Keratinocyte (primary cell): ENCODE data around the gene SLC4A5. TPM values are rescaled to one million over a fixed set of nuclear protein-coding genes. Genes with fewer than 3 reads are reported as not detected.
"Not testable (repeated sequence)": the region's sequence is repeated elsewhere in the genome, so short reads cannot be mapped to it uniquely, and the experiment has no call there.

Experiments used
- DNase-seq: peaks from one replicate; pipeline ENCODE4 v3.0.0-alpha.2; 2011; ENCODE audit warnings: low read depth, missing footprints, low spot score
- FAIRE-seq: peaks from 2 replicates; lab custom pipeline; 2011; peaks lifted over from hg19 to GRCh38; lab: Jason Lieb, UNC
- H2AFZ ChIP-seq: 2 replicates; pipeline ENCODE4 v1.6.0; 2012; ENCODE audit warnings: low read length, control low read depth, inconsistent platforms; ENCODE audit not compliant: control insufficient read depth
- H3K27ac ChIP-seq: 2 replicates; pipeline ENCODE4 v1.5.1; 2011; ENCODE audit warnings: low read length; ENCODE audit not compliant: control insufficient read depth, insufficient read depth
- H3K27me3 ChIP-seq: 3 replicates; pipeline ENCODE4 v1.6.0; 2011; ENCODE audit warnings: low read length; ENCODE audit not compliant: control insufficient read depth, insufficient read depth; ENCODE audit errors: extremely low read depth
- H3K36me3 ChIP-seq, 2 experiments: 2 replicates in 1 of 2; 3 replicates in 1 of 2; pipeline ENCODE4 v1.5.1; 2011; ENCODE audit warnings: low read length in 2 of 2, mild to moderate bottlenecking in 1 of 2; ENCODE audit not compliant: control insufficient read depth in 2 of 2, insufficient read depth in 2 of 2; ENCODE audit errors: extremely low read depth in 1 of 2
- H3K4me1 ChIP-seq: 3 replicates; pipeline ENCODE4 v1.5.1; 2011; ENCODE audit warnings: low read length; ENCODE audit not compliant: control insufficient read depth, insufficient read depth; ENCODE audit errors: extremely low read depth
- H3K4me2 ChIP-seq: 3 replicates; pipeline ENCODE4 v1.6.0; 2011; ENCODE audit warnings: low read depth, low read length; ENCODE audit not compliant: control insufficient read depth, insufficient read depth; ENCODE audit errors: extremely low read depth
- H3K4me3 ChIP-seq, 3 experiments: fragments of 200-600 bp in 1 of 3; sonication (generic) in 1 of 3; 2 replicates in 2 of 3; 3 replicates in 1 of 3; pipeline ENCODE4 v1.5.1; 2011 to 2016; ENCODE audit warnings: low read length in 3 of 3, mild to moderate bottlenecking in 3 of 3, control low read depth in 2 of 3, inconsistent platforms in 1 of 3, low read depth in 1 of 3, mixed read lengths in 1 of 3, mixed run types in 1 of 3, moderate library complexity in 1 of 3; ENCODE audit not compliant: control insufficient read depth in 2 of 3, insufficient read depth in 2 of 3; ENCODE audit errors: extremely low read depth in 1 of 3
- H3K79me2 ChIP-seq: 2 replicates; pipeline ENCODE4 v1.6.0; 2012; ENCODE audit warnings: low read length; ENCODE audit not compliant: control insufficient read depth, insufficient read depth
- H3K9ac ChIP-seq: 3 replicates; pipeline ENCODE4 v1.6.0; 2011; ENCODE audit warnings: low read length; ENCODE audit not compliant: control insufficient read depth, insufficient read depth; ENCODE audit errors: extremely low read depth
- H3K9me1 ChIP-seq: 3 replicates; pipeline ENCODE4 v1.6.0; 2011; ENCODE audit warnings: low read length; ENCODE audit not compliant: control insufficient read depth, insufficient read depth; ENCODE audit errors: extremely low read depth
- H3K9me3 ChIP-seq: 2 replicates; pipeline ENCODE4 v1.5.1; 2012; ENCODE audit warnings: low read depth, low read length; ENCODE audit not compliant: control insufficient read depth
- H4K20me1 ChIP-seq: 3 replicates; pipeline ENCODE4 v1.6.0; 2011; ENCODE audit warnings: low read length; ENCODE audit not compliant: control insufficient read depth, insufficient read depth; ENCODE audit errors: extremely low read depth
- CTCF ChIP-seq, 3 experiments: IDR thresholded peaks in 1 of 3; conservative IDR thresholded peaks in 1 of 3; optimal IDR thresholded peaks in 1 of 3; 2 replicates in 2 of 3; 3 replicates in 1 of 3; pipeline versions ENCODE3 to v1.5.1; 2011; ENCODE audit warnings: low read length in 3 of 3, mild to moderate bottlenecking in 3 of 3, moderate library complexity in 2 of 3, control low read depth in 1 of 3, inconsistent platforms in 1 of 3; ENCODE audit not compliant: insufficient read depth in 2 of 3; ENCODE audit errors: extremely low read depth in 1 of 3
- EZH2 ChIP-seq: IDR thresholded peaks from one replicate; pipeline ENCODE4 v1.6.1; 2012; ENCODE audit warnings: inconsistent platforms, mild to moderate bottlenecking, low read length, moderate library complexity
- dilution Hi-C: fragments of 300-500 bp; cut with MboI; formaldehyde crosslinking; loops from one replicate; pipeline ENCODE4 v1.7.0; 2020; ENCODE audit warnings: low sequenced_read_pairs; ENCODE audit not compliant: extremely low pct_ligation_motif_present
- polyA plus RNA-seq, 5 experiments: library from polyadenylated mRNA; depleted of rRNA in 3 of 5; stranded (reverse) in 3 of 5; stranded (forward) in 1 of 5; unstranded in 1 of 5; fragments of >200 nt; gene quantifications; 1 replicate in 1 of 5; 2 replicates in 3 of 5; 3 replicates in 1 of 5; pipeline versions ENCODE4 v1.2.1 to v1.2.3, GENCODE V29; 2011 to 2012; ENCODE audit warnings: missing spikeins in 2 of 5, low read depth in 1 of 5, low replicate concordance in 1 of 5

SLC4A5 gene
- polyA plus RNA-seq, 1 donor (not counting 4 experiments of a cell fraction or from before 2014, with no cell fraction given): 0.22 TPM

- no peaks in the 10 kb centered on the region for H3K4me1 ChIP-seq
- H3K9me1 ChIP-seq: no peaks in the 10 kb centered on the region
- peaks cover 9% of the 10 kb centered on the region for H3K27me3 ChIP-seq
- no peak overlapping the region for H3K27ac ChIP-seq
- H4K20me1 ChIP-seq: no peaks in the 10 kb centered on the region
- no peaks in the 10 kb centered on the region for H3K79me2 ChIP-seq
- H3K9me3 ChIP-seq: no peaks in the 10 kb centered on the region
- H3K36me3 ChIP-seq: no peaks in the 10 kb centered on the region
- no peak overlapping the region for H3K4me3 ChIP-seq
- TF ChIP-seq CTCF (optimal IDR thresholded peaks at IDR 0.05 in 1 of 3, IDR thresholded peaks at IDR 0.05 in 1 of 3, conservative IDR thresholded peaks at IDR 0.05 in 1 of 3; ENCODE audit: extremely low read depth in 1 of 3, insufficient read depth in 2 of 3, low read length in 3 of 3) (no peak), EZH2 (no peak)
- FAIRE-seq: no peak
- DNase-seq: no peak
- no peak overlapping the region for H3K9ac ChIP-seq
- H2AFZ ChIP-seq: no peak overlapping the region
- H3K4me2 ChIP-seq: no peak overlapping the region
- dilution Hi-C loops: no loop called here
Observed at GRCh38 chr2:74345272-74345943, 2.2 kb upstream of the SLC4A5 start.

GRCh38 chr2:74336227-74336626, 7.0 kb downstream of the SLC4A5 start:
- H3K9me3 ChIP-seq, FAIRE-seq: not testable (repeated sequence)

GRCh38 chr2:74334931-74335333, 8.3 kb downstream of the SLC4A5 start:
- Histone ChIP-seq H3K27ac (no peak overlapping the region), H2AFZ (no peak overlapping the region)

More at GRCh38 chr2:74336227-74336626, 7.0 kb downstream of the SLC4A5 start:
- H3K79me2 ChIP-seq, H3K36me3 ChIP-seq, H3K27ac ChIP-seq, H4K20me1 ChIP-seq, H3K4me1 ChIP-seq, H2AFZ ChIP-seq, H3K27me3 ChIP-seq, H3K9ac ChIP-seq, H3K4me3 ChIP-seq, H3K9me1 ChIP-seq, DNase-seq, H3K4me2 ChIP-seq, dilution Hi-C loops: not testable (repeated sequence)

More at GRCh38 chr2:74334931-74335333, 8.3 kb downstream of the SLC4A5 start:
- dilution Hi-C loops: no loop called here
- H3K9me1 ChIP-seq: no peaks in the 10 kb centered on the region
- no peaks in the 10 kb centered on the region for H3K27me3 ChIP-seq
- no peaks in the 10 kb centered on the region for H4K20me1 ChIP-seq
- H3K36me3 ChIP-seq: no peaks in the 10 kb centered on the region
- no peaks in the 10 kb centered on the region for H3K9me3 ChIP-seq
- no peak overlapping the region for H3K4me2 ChIP-seq
- no peaks in the 10 kb centered on the region for H3K4me1 ChIP-seq
- FAIRE-seq: peak; percentile 64
- no peak overlapping the region for H3K9ac ChIP-seq
- no peak overlapping the region for H3K4me3 ChIP-seq
- H3K79me2 ChIP-seq: no peaks in the 10 kb centered on the region
- peak; percentile 33 for DNase-seq
- TF ChIP-seq CTCF (optimal IDR thresholded peaks at IDR 0.05 in 1 of 3, IDR thresholded peaks at IDR 0.05 in 1 of 3, conservative IDR thresholded peaks at IDR 0.05 in 1 of 3; ENCODE audit: extremely low read depth in 1 of 3, insufficient read depth in 2 of 3, low read length in 3 of 3) (peak; percentile 91 to 94 (median 92)), EZH2 (no peak)
